PC-9 (cell line): Measurements from ENCODE around the gene ST6GALNAC2.

Experiments used
- CTCF ChIP-seq: fragments of 200-600 bp; sonication (generic); conservative IDR thresholded peaks from 2 replicates; pipeline ENCODE4 v1.6.1; 2017; ENCODE audit warnings: mixed run types, antibody characterized with exemption, mild to moderate bottlenecking, moderate library complexity
- EZH2 ChIP-seq: fragments of 200-600 bp; sonication (generic); IDR thresholded peaks from 2 replicates; pipeline ENCODE4 v1.8.0; 2017; ENCODE audit warnings: antibody characterized with exemption, low read depth

DNA sequence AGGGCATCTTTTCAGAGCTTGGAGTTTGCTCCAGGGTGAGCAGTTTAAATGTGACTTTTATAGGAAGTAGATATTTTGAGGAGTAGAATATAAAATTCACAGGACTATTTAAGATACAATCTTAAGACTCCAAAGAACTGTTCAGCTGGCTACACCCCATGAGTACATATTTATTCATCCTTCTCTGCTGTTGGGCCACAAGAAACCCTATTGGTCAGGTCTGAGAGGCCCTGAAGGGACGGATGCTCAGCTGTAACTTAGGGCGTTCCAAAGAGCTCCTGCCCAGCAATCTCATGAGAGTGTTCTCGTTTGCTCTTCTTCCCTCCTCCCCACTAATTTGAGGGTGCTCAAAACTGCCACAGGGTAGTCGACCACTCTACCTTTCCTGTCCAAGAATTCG lies 7.3 kb downstream of the ST6GALNAC2 start:
- no peak for TF ChIP-seq CTCF
- no peak for TF ChIP-seq EZH2
